HG02759 (cell line): ENCODE results near the gene RASL12.

ENCODE experiments used
- ATAC-seq: cut with Tn5 transposase; IDR thresholded peaks from one replicate; pipeline ENCODE4 v1.9.1; 2021; ENCODE audit warnings: mild to moderate bottlenecking, moderate library complexity; ENCODE audit not compliant: unreplicated experiment

RASL12 gene

GRCh38 chr15:65056868-65057548 is 10.8 kb downstream of the RASL12 start:
- no peak for ATAC-seq

- ATAC-seq = no peak
These were observed 11.7 kb downstream of the RASL12 start for GRCh38 chr15:65056106-65056505.

GRCh38 chr15:65055201-65055870 is 12.5 kb downstream of the RASL12 start:
- ATAC-seq = no peak

- ATAC-seq = no peak
These were observed 13.2 kb downstream of the RASL12 start for GRCh38 chr15:65054333-65055200.

GRCh38 chr15:65052956-65053355 is 14.8 kb downstream of the RASL12 start:
- ATAC-seq = no peak

- no peak for ATAC-seq
These were observed 16.5 kb downstream of the RASL12 start for GRCh38 chr15:65051266-65051665.

- ATAC-seq = no peak
These were observed 17.5 kb downstream of the RASL12 start for GRCh38 chr15:65050270-65050669.

- ATAC-seq = peak; percentile 89
These were observed 18.4 kb downstream of the RASL12 start for GRCh38 chr15:65049418-65049840.

- ATAC-seq = no peak
These were observed 19.6 kb downstream of the RASL12 start for GRCh38 chr15:65048241-65048640.

- ATAC-seq = no peak
These were observed 22.9 kb downstream of the RASL12 start, which contains the start of gene SLC51B for GRCh38 chr15:65044724-65045481. Gene SLC51B (plus strand): TSS chr15:65045387. CDS start chr15:65050005, 4,618 bp downstream.

- peak; percentile 64 for ATAC-seq
These were observed 23.6 kb downstream of the RASL12 start for GRCh38 chr15:65044218-65044617.

GRCh38 chr15:65042776-65043327 is 24.9 kb downstream of the RASL12 start:
- ATAC-seq = no peak

- no peak for ATAC-seq
These were observed 26.0 kb downstream of the RASL12 start for GRCh38 chr15:65041787-65042186.

- ATAC-seq = no peak
These were observed 27.3 kb downstream of the RASL12 start for GRCh38 chr15:65040461-65040860.

GRCh38 chr15:65038836-65039235 is 29.0 kb downstream of the RASL12 start:
- no peak for ATAC-seq

GRCh38 chr15:65038428-65038827 is 29.4 kb downstream of the RASL12 start:
- no peak for ATAC-seq

- no peak for ATAC-seq
These were observed 30.5 kb downstream of the RASL12 start for GRCh38 chr15:65037309-65037708.

GRCh38 chr15:65034719-65035118 is 33.1 kb downstream of the RASL12 start:
- ATAC-seq = no peak

GRCh38 chr15:65033659-65034269 is 34.0 kb downstream of the RASL12 start:
- no peak for ATAC-seq
